Activated effector memory CD4-positive, alpha-beta T cell treated with Interleukin-2 at 50 U/mL for 16 hours (primary cell): ENCODE results near the gene SLC44A1.
"Not testable (repeated sequence)": the region's sequence is repeated elsewhere in the genome, so short reads cannot be mapped to it uniquely, and the experiment has no call there.

Source experiments
- DNase-seq: peaks from one replicate; pipeline ENCODE4 v3.0.0-alpha.2; 2020

Gene SLC44A1

DNA sequence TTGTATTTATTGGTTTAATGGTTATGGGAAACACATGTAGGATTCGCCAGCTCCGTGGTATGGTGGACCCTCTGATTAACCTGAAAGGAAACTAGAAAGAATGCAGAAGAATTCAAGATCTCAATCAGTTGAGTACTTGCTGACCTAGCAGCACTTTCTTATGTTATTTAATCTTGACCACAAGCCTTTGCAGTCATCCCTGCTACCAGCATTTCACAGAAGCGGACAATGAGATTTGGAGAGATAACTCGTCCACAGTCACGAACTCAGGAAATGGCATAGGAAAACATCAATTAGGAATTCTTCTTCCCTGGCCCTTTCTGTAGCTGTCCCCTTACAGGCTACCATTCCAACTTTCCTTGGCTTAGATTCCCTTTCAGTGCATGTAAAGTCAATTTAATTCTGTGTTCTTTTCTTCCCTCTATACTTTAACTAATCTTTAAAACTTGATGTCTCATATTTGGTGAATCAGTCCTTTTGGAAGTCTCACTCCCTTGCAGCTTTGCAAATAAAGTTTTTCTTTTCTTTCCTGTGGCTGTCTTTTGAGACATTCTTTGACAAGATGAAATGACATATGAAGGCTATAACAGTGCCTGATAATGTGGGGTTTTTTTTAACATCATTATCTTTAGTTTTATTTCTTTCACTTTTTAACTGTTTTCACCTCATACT lies 1.3 kb upstream of the SLC44A1 start:
- no peak for DNase-seq

DNA sequence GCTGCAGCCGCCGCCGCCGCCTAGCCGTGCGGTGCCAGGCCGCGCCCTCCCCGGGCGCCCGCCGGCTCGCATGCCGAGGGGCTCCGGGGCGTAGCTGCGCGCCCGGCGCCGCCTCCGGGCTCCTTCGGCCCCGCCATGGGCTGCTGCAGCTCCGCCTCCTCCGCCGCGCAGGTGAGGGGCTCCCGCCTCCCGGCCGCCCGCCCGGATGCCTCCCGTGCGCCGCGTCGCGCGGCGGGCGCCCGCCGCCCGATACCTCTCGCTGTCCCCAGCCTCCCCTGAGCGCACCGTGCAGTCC lies 230 bp downstream of the SLC44A1 start:
- no peak for DNase-seq

DNA sequence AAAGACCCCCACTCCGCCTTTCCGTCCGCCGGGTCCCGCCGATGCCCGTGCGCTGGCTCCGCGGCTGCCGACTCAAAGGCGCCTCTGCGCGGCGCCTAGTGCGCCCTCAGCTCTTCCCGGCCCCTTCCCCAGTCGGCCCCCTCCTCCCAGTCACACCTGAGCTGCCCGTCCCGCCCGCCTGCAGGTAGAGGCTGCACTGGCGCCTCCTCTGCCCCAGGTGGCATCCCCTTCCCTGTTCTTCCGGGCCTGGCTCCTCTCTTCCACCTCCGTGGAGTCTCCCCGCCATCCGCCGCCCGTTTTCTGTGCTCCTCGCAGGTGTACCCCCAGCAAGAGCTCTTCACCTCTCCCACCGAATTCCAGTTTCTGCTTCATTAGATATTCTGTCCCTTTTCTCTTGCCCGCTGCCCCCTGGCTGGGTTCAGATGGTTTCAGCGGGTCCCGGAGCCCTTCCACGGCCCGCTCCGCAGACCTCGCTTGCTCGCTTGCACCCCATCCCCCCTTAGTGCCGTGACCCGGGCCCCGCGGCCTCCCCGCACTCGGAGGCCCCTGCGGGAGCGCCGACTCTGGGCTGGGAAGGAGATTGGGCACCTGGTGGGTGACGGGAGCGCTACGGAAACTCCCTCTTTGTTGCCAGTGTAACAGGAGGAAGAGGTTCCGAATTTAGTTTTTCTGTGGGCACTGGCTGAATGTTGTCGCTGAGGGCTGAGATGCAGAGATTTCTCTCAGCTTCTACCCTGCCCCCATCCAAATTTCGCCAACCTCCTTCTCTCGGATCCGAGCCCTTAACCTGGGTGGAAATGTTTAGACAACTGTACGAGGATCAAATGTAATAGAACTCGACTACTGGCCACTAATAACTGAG lies 809 bp downstream of the SLC44A1 start:
- DNase-seq, result peak; percentile 30

DNA sequence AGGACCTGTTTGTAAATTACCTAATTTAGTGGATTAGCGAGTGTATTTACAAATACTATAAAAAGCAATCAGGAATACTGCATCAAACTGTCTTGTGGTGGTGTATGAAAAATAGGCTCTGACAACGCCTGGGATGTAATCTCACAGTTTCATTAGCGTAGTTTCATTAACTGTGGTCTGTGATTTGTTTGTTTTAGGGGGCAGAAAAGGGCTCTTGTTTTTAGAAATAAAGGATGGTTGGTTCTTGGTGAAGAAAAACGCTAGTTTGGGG lies 1.4 kb downstream of the SLC44A1 start:
- DNase-seq, result no peak

DNA sequence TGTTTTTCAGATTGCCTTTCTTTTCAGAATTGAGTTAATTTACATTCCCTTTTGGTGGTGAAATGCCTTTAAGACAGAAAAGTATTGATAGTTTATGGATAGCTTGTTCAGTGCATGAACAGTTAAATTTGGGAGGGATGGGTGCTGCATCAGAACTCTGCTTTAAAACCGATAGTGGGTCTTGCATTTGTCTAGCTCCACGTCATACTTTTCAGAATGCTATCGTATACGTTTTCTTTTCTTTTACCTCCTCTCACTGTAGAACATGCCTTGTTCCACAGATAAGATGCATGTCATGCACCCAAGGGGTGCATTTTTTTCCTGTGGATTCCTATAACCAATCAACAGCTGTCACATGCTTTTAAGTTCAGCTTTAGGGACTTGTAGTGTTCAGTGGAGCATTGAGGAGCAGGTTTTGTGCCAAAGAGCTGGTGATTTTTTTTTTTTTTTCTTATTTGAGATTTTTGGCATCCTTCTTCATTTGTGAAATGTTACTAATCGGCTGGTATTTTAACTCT lies 2.3 kb downstream of the SLC44A1 start:
- DNase-seq, result no peak

DNA sequence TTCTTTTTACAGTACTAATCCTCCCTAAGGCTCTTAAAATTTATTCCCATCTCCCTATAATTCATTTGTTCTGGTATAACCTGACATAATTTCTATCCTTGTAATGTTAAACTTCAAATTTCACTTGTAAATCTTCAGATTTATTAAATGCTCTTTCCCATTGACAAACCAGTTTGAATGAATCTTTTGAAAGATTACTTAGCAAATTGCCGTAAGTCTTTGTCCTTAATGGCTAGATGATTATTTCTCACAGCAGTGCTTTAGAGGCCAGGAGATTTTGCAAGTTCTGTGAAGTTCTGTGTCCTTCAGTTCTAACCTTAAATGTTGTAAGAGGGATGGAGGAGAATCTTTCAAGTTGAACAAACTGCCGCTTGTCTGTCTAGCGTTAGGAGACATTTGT lies 4.2 kb downstream of the SLC44A1 start:
- no peak for DNase-seq

DNA sequence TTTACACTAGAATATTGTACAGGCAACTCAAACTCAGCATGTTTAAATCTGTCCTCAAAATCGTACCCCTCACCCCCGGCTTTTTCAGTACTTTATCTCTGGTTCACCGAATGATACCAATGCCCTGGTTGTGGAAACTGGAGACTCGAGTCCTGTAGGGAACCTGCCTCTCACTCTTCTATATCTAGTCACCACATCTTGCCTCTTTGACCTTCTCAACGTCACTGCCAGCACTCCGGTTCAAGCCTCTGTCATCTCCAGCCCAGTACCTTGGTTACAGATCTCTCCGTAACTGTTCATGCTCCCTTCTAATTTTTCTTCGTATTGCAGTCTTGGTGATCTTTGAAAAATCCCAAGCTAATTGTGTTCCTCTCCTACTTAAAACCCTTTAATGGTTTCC lies 6.7 kb downstream of the SLC44A1 start:
- DNase-seq, result no peak

DNA sequence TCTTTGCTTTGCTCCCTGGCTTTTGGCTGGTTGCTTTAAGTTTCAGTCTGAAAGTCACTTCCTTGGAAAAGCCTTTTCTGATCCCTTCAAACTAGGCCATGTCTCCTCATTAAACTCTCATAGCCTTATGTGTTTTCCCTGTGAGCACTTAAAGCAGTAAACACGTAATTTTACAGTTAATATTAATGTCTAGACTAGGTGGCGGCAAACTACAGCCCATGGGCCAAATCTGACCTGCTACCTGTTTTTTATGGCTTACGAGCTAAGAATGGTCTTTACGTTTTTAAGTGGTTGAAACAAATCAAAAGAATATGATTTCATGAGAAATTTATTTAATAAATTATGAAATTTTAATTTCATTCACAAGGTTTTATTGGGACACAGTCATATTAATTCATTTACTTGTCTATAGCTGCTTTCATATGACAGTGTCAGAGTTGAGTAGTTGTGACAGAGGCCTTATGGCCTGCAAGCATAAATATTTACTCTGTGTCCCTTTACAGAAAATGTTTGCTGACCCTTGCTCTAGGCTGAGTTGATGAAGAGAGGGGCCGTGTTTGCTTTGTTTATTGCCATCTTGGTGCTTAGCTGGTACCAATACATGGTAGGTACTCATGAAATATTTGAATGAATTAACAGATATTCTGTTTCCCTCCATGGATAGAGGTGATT lies 7.4 kb downstream of the SLC44A1 start:
- no peak for DNase-seq

DNA sequence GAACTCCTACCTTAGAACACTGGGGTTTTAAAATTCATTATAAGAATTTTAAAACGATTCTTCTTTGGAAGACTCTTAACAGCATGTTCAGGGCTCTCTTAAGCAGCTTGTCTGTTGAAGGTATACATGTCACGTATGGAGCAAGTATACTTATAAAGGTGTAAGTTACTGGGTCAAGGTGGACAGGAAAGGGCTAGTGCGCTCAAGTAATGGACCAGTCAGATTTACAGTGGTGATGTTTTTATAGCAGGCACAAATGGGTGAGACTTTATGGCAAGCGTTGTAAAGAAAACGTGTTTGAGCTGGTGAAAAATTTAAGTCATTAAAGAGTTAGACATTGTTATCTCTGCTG lies 7.9 kb downstream of the SLC44A1 start:
- DNase-seq, result no peak

DNA sequence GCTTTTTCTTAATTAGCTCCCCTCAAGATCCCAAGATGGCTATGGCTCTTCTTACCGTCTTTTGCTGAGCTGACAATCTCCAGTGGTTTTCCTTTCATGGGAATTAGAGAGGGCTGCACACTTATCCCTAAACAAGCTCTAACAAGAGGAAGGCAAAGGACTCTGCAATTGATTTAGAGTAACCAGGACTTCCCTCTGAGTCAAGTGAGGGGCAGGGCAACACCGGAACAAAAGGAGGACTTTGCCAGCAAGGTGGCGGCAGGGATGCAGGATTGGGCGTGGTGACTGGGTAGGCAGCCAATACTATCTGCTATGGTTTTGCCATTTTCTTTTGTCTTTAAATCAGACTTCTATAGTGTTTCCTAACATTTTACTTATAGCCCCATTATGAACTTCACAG lies 9.8 kb downstream of the SLC44A1 start:
- no peak for DNase-seq

DNA sequence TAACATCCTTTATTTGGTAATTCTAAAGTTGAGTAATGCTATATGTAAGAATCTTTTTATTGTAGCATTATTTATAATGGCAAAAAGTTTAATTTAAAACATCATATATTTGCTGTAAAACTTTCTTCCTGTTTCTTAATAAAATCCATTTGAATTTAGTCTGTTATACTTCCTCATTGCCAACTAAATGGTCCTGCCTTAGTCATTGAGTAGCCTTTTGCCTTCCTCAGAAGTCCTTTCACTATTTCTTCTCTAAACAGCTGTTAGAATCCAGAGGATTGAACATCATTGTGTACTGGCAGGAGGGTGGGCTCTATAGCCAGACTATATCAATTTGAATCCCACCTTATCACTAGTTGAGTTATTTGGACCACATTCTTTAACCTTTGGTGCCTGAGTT lies 11.0 kb downstream of the SLC44A1 start:
- no peak for DNase-seq

DNA sequence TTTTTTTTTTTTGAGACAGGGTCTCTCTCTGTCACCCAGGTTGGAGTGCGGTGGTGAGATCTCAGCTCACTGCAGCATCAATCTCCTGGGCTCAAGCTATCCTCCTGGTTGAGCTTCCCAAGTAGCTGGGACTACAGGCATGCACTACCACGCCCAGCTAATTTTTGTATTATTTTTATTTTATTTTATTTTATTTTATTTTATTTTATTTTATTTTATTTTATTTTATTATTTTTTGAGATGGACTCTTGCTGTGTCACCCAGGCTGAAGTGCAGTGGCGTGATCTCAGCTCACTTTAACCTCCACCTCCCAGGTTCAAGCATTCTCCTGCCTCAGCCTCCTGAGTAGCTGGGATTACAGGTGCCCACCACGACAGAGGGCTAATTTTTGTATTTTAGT lies 12.1 kb downstream of the SLC44A1 start:
- DNase-seq, result not testable (repeated sequence)

DNA sequence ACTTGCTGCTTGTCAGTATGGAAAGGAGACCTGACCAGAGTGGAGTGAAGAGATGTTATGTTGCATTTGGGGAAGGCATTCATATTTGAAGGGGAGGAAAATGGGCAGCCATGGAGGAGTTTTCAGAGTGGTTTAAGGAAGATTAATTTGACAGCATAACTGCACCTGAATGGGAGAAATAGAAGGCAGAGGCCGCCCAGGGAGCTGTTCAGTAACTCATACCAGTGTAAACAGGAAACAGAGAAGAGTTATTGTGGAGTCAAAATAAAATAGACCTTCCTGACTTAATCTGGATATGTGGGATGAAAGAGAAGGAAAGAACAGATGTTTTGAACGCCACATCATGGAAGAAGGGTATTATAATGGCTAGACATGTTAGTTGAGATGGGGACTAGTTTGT lies 13.4 kb downstream of the SLC44A1 start:
- no peak for DNase-seq

DNA sequence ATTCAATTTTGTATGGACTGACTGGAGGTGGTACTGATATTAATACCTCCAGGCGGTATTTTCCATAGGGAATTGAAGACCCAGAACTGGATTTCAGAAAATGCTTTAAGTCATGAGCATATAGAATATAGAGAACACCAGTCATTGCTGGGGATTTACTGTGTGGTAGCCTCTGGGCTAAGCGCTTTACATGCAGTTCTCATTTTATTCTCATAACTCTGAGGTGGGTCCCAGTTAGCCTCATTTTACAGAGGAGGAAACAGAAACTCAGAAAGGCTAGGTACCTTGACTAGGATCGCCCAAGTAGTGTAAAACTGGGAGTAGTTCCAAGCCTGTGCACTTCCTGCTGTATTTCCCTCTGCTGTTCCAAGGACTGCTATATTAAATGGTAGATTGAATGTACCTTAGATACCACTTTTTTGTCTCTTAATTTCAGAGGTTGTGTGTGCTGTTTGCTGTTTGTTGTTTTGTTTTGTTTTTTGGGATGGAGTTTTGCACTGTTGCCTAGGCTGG lies 13.8 kb downstream of the SLC44A1 start:
- no peak for DNase-seq

DNA sequence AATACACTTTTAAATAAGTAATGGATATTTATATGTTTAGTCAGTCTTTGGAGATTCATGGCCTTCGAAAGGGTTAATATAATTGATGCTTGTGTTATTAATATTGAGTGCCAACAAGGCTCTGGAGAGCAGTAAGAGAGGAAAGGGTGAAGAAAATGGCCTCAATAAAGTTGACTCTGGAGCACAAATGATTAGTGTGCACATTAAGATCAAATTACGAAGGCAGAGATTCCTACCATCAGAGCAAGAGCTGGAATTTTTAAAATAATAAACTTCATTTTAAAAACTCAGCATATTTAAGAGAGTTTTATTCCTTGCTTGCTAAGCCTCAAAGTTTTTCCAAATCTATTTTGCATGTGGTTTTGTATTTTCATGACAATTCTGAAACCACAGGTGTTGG lies 14.8 kb downstream of the SLC44A1 start:
- DNase-seq, result no peak

DNA sequence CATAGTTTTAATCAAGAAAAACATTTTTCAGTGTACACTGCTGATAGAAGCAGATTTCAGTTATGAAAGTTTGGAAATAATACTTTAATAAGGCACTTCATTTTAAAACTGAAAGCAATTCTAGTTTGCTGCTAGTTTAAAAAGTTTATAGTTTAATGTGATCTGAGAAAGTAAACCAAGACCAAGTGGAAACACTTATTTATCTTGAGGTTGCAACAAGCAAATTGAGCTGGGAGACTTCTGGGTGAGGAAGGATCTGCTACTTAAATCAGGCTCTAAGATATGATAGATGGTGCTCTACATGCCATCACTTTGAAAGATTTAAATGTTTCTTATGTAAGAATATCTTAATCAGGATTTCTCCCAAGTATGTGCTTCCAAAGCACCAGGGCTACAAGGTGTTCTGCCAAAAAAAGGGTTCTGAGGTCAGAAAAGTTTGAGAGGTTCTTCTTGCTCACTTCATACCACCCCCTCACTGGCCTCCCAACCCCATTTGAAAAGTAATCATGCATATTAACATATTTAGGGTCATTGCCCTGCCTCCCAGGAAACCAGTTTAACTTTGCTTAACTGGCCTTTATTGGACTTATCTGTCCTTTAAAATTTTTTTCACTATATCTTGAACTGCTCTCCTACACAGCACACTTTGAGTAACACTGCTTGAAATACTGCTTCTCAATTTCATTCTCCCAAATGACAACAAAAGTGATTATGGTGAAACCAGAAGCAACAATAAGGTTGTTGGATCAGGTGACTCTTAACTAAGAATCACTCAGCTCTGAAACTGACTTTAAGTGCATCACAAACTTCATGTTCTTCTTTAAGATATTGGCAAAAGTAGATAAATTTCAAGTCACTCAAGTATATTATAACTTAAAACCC lies 15.5 kb downstream of the SLC44A1 start:
- DNase-seq, result no peak

DNA sequence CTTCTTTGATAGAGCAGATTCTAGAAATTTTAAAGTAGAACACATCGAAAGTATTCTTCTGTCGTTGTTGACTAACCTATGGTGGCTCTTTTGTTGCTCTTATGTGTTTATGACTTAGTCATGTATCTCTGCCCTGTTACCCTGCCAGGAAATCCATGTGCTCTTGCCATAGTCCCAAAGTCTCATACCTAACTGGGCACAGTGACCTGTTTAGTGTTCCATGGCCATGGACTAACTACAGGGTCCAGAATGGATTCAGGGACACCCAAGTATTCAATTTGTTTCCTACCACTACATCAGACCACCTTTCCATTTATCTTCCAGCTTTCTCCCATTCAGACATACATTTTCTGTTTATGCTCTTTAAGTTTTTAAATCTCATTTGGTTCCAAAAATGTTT lies 18.0 kb downstream of the SLC44A1 start:
- no peak for DNase-seq

DNA sequence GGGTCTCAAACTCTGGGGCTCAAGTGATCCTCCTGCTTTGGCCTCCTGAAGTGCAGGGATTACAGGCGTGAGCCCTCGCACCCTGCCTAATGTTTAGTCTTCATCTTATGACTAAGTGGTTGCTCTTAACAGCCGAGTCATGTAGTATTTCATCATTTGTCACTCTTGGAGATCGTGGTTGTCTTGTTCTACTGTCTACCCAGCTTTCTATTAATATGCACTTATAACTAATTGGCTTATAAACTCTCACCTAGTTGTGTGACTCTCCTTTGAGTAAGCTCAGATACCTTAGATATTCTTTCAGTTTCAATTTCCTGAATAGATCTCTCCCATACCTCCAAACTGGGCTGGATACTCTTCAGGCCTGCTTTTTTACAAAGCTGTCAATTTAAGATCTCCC lies 19.9 kb downstream of the SLC44A1 start:
- no peak for DNase-seq

DNA sequence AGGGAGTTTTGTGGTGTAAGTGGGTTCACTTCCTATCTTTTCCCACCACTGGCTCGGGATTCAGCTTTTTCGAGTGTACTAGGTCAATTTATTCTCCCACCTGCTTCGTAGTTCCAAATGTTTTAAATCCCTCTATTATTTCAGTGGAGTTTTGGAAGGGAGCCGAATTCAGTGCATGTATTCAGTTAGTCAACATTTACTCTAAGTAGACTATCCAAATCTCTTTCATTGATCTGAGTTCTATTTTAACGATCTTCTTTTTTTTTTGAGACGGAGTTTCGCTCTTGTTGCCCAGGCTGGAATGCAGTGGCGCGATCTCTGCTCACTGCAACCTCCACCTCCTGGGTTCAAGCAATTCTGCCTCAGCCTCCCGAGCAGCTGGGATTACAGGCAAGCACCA lies 23.8 kb downstream of the SLC44A1 start:
- not testable (repeated sequence) for DNase-seq

DNA sequence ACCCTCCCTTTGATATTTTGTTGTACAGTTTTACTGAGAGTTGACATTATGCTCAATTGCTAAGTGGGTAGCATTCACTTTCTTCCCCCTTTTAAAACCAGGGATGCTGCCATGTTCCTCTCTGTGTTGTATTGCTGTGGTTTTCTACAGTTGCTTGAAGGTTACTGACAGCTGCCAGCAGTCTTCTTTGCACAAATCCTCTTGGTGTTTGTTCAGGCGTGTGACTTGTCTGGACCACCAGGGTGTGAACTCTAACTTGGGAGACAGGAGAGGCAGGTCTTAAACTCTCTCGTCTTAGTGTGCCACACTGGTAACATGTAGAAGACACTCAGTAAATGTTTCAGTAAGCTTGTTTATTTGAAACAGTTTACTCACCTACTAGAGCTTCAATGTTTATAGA lies 25.1 kb downstream of the SLC44A1 start:
- DNase-seq, result no peak

DNA sequence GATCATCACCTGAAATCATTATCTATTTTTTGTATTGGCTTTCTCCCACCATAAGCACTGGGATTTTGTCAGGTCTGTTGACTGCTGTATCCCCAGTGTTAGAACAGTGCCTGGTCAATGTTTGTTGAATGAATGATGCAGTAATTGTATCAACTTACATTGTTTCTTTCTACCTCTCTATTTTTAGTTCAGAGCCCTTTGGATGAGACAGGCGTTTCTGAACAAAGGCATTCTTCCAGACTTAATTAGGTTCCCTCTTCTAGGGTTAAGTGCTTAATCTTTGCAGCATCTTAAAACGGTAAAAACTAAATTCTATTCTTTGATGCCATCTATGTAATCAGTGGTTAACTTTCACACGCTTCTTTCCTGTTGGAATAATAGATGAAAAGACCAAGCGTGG lies 26.3 kb downstream of the SLC44A1 start:
- DNase-seq, result no peak

DNA sequence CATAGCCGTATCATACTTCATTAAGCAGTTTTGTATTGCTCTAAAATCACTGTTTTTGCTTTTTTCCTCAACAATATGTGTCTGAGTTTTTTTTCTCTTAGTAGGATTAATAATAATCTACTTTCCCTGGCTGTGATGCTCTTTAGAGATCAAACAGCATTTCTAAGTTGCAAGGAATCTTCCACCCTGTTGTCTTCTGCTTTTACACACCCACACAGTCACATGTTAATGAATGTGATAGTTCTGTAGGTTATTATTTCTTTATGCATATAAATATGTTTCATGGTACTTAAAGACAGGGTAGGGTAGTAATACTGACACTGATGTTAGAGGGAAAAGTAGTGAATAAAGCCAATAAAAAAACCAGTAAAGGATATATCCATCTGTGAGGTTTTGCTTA lies 29.3 kb downstream of the SLC44A1 start:
- no peak for DNase-seq

DNA sequence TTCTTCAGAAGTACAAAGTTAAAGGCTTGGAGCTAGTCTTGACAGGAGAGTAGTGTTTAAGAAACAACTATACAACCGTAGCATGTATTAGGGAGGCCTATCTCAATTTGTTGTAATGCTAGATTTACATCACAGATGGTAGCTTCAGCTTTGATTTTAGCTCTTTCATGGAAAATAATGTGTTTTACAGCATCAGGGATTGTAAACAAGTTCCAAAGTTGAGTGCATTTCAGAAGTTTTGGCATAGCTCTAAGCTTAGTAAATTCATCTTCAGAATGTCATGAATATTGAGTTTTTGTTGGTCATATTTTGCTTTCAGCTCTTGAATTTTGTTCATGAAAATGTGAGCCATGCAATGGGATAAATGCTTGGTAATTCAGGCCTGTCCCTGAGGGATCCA lies 30.7 kb downstream of the SLC44A1 start:
- no peak for DNase-seq
